Endodermal cell (in vitro differentiated cells): ENCODE results near the gene CBX6. TPM values are rescaled to one million over a fixed set of nuclear protein-coding genes. Genes with fewer than 3 reads are reported as not detected.

Experiments
- DNase-seq: peaks from one replicate; pipeline ENCODE4 v3.0.0-alpha.2; 2017
- H3K27ac ChIP-seq: 2 replicates; pipeline ENCODE4 v1.5.1; 2013; ENCODE audit warnings: mild to moderate bottlenecking, low read depth, low read length, moderate library complexity
- H3K27me3 ChIP-seq: 2 replicates; pipeline ENCODE4 v1.6.1; 2013; ENCODE audit warnings: mild to moderate bottlenecking, low read length, moderate library complexity; ENCODE audit not compliant: insufficient read depth, control insufficient read depth, poor library complexity, severe bottlenecking
- H3K36me3 ChIP-seq: 2 replicates; pipeline ENCODE4 v1.7.0; 2013; ENCODE audit warnings: mild to moderate bottlenecking, low read length, moderate library complexity; ENCODE audit not compliant: control insufficient read depth, insufficient read depth
- H3K4me1 ChIP-seq: one replicate; pipeline ENCODE4 v1.7.0; 2013; ENCODE audit warnings: low read length; ENCODE audit not compliant: control insufficient read depth, insufficient read depth
- H3K4me3 ChIP-seq: 2 replicates; pipeline ENCODE4 v1.5.1; 2013; ENCODE audit warnings: mild to moderate bottlenecking, low read length, moderate library complexity
- H3K9ac ChIP-seq: 2 replicates; pipeline ENCODE4 v1.6.1; 2013; ENCODE audit warnings: mild to moderate bottlenecking, low read length, moderate library complexity; ENCODE audit not compliant: poor library complexity, severe bottlenecking; ENCODE audit errors: extremely low read depth
- H3K9me3 ChIP-seq: 2 replicates; pipeline ENCODE4 v1.6.1; 2013; ENCODE audit warnings: mild to moderate bottlenecking, low read length, moderate library complexity; ENCODE audit not compliant: control insufficient read depth
- H3K27ac Mint-ChIP-seq: 2 replicates; pipeline ENCODE4 v1.8.0; 2020; ENCODE audit warnings: mixed read lengths
- H3K27me3 Mint-ChIP-seq: 2 replicates; pipeline ENCODE4 v1.8.0; 2021; ENCODE audit warnings: mild to moderate bottlenecking, mixed read lengths; ENCODE audit not compliant: insufficient read depth
- H3K36me3 Mint-ChIP-seq: 2 replicates; pipeline ENCODE4 v1.8.0; 2020; ENCODE audit warnings: low read depth, mixed read lengths
- H3K4me1 Mint-ChIP-seq: 2 replicates; pipeline ENCODE4 v1.8.0; 2020; ENCODE audit warnings: mixed read lengths
- H3K4me3 Mint-ChIP-seq: 2 replicates; pipeline ENCODE4 v1.8.0; 2020; ENCODE audit warnings: mild to moderate bottlenecking, moderate library complexity, mixed read lengths
- H3K9me3 Mint-ChIP-seq: 2 replicates; pipeline ENCODE4 v1.8.0; 2020; ENCODE audit warnings: mild to moderate bottlenecking, mixed read lengths
- WGBS, 2 experiments: methylation state at CpG; one replicate each; pipeline versions ENCODE4 v1.1.5 to v1.1.7; 2013; ENCODE audit warnings: missing lambda C conversion rate in 2 of 2, mixed read lengths in 1 of 2; ENCODE audit not compliant: insufficient coverage in 1 of 2, insufficient read length in 1 of 2; 5-methylcytosine and 5-hydroxymethylcytosine counted together
- total RNA-seq, 2 donors: library from RNA; stranded (reverse); fragmentation: NEBNext Ultra II Directional in 1 of 2; extraction: Animal tissue kit (Norgen Biotek cat#: 25700) in 1 of 2; gene quantifications; 2 replicates in 1 of 2; 3 replicates in 1 of 2; pipeline ENCODE4 v1.2.1, GENCODE V29; 2021
- TF ChIP-seq, protein P1 (sequence below): fragments of 200-600 bp; sonication (generic); conservative IDR thresholded peaks from 2 replicates; pipeline ENCODE4 v1.5.0; 2021; ENCODE audit warnings: antibody characterized with exemption, mild to moderate bottlenecking

Gene CBX6
- total RNA-seq, 2 donors from 2014 or later, result 12.8 to 28.2 TPM

DNA sequence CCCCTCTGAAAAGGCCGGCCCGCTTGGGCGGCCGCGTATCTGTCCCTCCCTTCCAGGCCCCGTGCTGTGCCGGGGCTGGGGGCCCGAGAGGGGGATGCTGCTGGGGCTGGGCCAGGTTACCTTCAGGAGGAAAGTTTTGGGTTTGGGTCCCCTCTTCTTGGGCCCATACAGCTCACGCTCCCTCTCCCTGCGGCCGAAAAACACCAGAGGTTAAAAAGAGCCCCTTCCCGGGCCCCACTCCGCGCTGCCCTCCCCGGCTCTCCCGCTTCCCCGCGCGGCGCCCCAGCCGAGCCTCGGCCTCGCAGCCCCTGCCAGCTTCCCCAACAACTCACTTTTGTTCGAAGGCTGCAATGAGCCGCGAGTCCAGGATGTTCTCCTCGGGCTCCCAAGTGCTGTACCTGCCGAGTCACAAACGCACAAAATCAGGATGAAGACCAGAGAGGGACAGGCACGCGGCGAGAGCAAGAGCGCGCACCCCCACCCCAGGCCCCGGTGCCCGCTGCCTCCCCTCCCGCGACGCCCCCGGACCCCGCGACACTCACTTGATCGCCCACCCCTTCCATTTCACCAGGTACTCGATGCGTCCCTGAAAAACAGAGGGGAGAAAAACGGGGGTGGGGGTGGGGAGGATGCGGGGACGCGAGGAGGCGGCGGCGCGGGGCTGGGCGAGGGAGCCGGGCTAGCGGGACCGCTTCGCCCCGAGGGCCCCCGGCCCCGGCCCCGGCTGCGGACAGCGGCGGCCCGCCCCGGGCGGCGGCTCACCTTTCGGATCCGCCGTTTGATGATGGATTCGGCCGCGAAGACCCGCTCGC lies 450 bp downstream of the CBX6 start:
- WGBS, 2 experiments, result 0 to 1% methylated on average over 1 to 72 of the region's 77 CpGs
- Histone ChIP-seq H3K9me3 (no peaks in the 10 kb centered on the region), H3K27me3 (peaks cover 6% of the 10 kb centered on the region), H3K27ac (no peak overlapping the region), H3K4me1 (peaks cover 6% of the 10 kb centered on the region), H3K36me3 (peaks cover 23% of the 10 kb centered on the region), H3K4me3 (peak overlapping the region; percentile 82), H3K9ac (peak overlapping the region; percentile 23)
- TF ChIP-seq, protein P1, sequence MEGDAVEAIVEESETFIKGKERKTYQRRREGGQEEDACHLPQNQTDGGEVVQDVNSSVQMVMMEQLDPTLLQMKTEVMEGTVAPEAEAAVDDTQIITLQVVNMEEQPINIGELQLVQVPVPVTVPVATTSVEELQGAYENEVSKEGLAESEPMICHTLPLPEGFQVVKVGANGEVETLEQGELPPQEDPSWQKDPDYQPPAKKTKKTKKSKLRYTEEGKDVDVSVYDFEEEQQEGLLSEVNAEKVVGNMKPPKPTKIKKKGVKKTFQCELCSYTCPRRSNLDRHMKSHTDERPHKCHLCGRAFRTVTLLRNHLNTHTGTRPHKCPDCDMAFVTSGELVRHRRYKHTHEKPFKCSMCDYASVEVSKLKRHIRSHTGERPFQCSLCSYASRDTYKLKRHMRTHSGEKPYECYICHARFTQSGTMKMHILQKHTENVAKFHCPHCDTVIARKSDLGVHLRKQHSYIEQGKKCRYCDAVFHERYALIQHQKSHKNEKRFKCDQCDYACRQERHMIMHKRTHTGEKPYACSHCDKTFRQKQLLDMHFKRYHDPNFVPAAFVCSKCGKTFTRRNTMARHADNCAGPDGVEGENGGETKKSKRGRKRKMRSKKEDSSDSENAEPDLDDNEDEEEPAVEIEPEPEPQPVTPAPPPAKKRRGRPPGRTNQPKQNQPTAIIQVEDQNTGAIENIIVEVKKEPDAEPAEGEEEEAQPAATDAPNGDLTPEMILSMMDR, result no peak
- peak overlapping the region; percentile 86 for H3K4me3 Mint-ChIP-seq
- H3K27ac Mint-ChIP-seq, result no peak overlapping the region
- peaks cover 48% of the 10 kb centered on the region for H3K27me3 Mint-ChIP-seq
- H3K4me1 Mint-ChIP-seq, result peaks cover 16% of the 10 kb centered on the region
- DNase-seq, result peak; percentile 74
- no peaks in the 10 kb centered on the region for H3K36me3 Mint-ChIP-seq
- H3K9me3 Mint-ChIP-seq, result no peaks in the 10 kb centered on the region

DNA sequence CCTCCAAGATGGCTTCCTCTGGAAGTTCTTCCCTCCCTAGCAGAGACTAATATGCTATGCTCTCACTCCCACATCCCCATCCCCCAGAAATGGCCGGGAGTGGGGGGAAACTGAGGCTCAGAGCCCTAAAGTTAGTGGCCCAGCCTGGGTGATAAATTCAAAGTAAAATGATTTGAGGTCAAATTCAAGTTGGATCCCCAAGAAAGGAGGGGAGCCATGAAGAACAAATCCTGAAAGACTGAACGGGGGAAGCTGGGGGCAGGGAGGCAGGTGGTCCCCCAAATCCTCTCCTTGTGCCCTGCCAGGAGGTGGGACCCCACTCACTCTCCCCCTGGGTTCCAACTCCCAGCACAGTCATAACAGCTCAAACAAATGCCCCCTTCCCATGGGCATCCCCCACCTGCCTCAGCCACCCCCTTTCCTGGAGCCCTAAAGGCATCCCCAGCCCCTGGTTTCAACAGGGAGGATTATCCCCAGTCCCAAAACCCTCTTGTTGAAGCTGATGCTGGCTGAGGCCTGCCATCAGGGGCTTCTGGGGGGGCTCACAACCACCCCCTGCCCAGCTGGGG lies 1.1 kb downstream of the CBX6 start:
- Histone ChIP-seq H3K27me3 (peaks cover 6% of the 10 kb centered on the region), H3K27ac (no peak overlapping the region), H3K36me3 (peaks cover 23% of the 10 kb centered on the region), H3K4me1 (peaks cover 6% of the 10 kb centered on the region), H3K9ac (peak overlapping the region; percentile 23), H3K4me3 (peak overlapping the region; percentile 82), H3K9me3 (no peaks in the 10 kb centered on the region)
- peak overlapping the region; percentile 86 for H3K4me3 Mint-ChIP-seq
- H3K27ac Mint-ChIP-seq, result no peak overlapping the region
- no peaks in the 10 kb centered on the region for H3K36me3 Mint-ChIP-seq
- TF ChIP-seq, protein P1, result no peak
- no peak for DNase-seq
- WGBS, 2 experiments, result 85% methylated on average over 2 of the region's 2 CpGs; no CpG with 5 or more reads in 1 of the 2 experiments
- H3K9me3 Mint-ChIP-seq, result no peaks in the 10 kb centered on the region
- H3K27me3 Mint-ChIP-seq, result peaks cover 48% of the 10 kb centered on the region
- H3K4me1 Mint-ChIP-seq, result peaks cover 16% of the 10 kb centered on the region

GRCh38 chr22:38870312-38870741 lies 1.7 kb downstream of the CBX6 start:
- Mint-ChIP-seq H3K9me3 (no peaks in the 10 kb centered on the region), H3K27ac (no peak overlapping the region), H3K36me3 (no peaks in the 10 kb centered on the region), H3K27me3 (peaks cover 47% of the 10 kb centered on the region), H3K4me3 (peak overlapping the region; percentile 86), H3K4me1 (peaks cover 16% of the 10 kb centered on the region)
- Histone ChIP-seq H3K36me3 (peaks cover 23% of the 10 kb centered on the region), H3K27me3 (peaks cover 6% of the 10 kb centered on the region), H3K9ac (no peak overlapping the region), H3K27ac (no peak overlapping the region), H3K4me3 (peak overlapping the region; percentile 82), H3K4me1 (peaks cover 6% of the 10 kb centered on the region), H3K9me3 (no peaks in the 10 kb centered on the region)
- 32 to 60% methylated on average over 1 to 10 of the region's 12 CpGs for WGBS, 2 experiments
- peak; percentile 95 for DNase-seq
- TF ChIP-seq, protein P1, result peak; percentile 96
